Activated T-helper 2 cell treated with anti-CD3 and anti-CD28 coated beads, Interferon-gamma antibody, Interleukin-2, Interleukin-4, amounts not matched to agents 10 μg/mL and 5 μg/mL and 100 μg/mL, durations not matched to agents 14 hours and 24 hours and 36 hours (primary cell): Measurements from ENCODE around the gene ECHDC3. TPM values are rescaled to one million over a fixed set of nuclear protein-coding genes. Genes with fewer than 3 reads are reported as not detected.
A peak's percentile ranks its signal among the peaks of the same experiment; 100 is the strongest.

Experiments used
- DNase-seq: peaks from one replicate; pipeline ENCODE4 v3.0.0; 2021; ENCODE audit warnings: low spot score
- H3K27ac Mint-ChIP-seq: one replicate; pipeline ENCODE4 v1.8.0; 2021; ENCODE audit warnings: mixed read lengths
- H3K27me3 Mint-ChIP-seq: one replicate; pipeline ENCODE4 v1.8.0; 2021; ENCODE audit warnings: low read depth, mixed read lengths
- H3K36me3 Mint-ChIP-seq: one replicate; pipeline ENCODE4 v1.8.0; 2021; ENCODE audit warnings: low read depth, mixed read lengths
- H3K4me1 Mint-ChIP-seq: one replicate; pipeline ENCODE4 v1.8.0; 2021; ENCODE audit warnings: low read depth, mixed read lengths
- H3K4me3 Mint-ChIP-seq: one replicate; pipeline ENCODE4 v1.8.0; 2021; ENCODE audit warnings: low read depth, mild to moderate bottlenecking, moderate library complexity, mixed read lengths
- H3K9me3 Mint-ChIP-seq: one replicate; pipeline ENCODE4 v1.8.0; 2021; ENCODE audit warnings: mixed read lengths
- intact Hi-C: fragments of 100-400 bp; cut with micrococcal nuclease; formaldehyde crosslinking; loops from one replicate; pipeline ENCODE4 v1.15.1; 2023
- total RNA-seq: library from RNA; stranded (reverse); gene quantifications from 2 replicates; pipeline ENCODE4 v1.2.3, GENCODE V29; 2022

Gene ECHDC3
- total RNA-seq, 1 donor from 2014 or later: not detected

- no peak for DNase-seq
- Mint-ChIP-seq H3K36me3 (no peaks in the 10 kb centered on the region), H3K27ac (no peak overlapping the region), H3K4me1 (no peaks in the 10 kb centered on the region), H3K4me3 (no peak overlapping the region), H3K27me3 (peaks cover 32% of the 10 kb centered on the region), H3K9me3 (no peaks in the 10 kb centered on the region)
- intact Hi-C loops: no loop called here
Observed at GRCh38 chr10:11743461-11744338, 1.5 kb downstream of the ECHDC3 start.

GRCh38 chr10:11745045-11745444 lies 2.9 kb downstream of the ECHDC3 start:
- Mint-ChIP-seq H3K27me3 (peaks cover 28% of the 10 kb centered on the region), H3K9me3 (no peaks in the 10 kb centered on the region), H3K4me3 (no peak overlapping the region), H3K36me3 (no peaks in the 10 kb centered on the region), H3K4me1 (no peaks in the 10 kb centered on the region), H3K27ac (no peak overlapping the region)
- intact Hi-C loops: no loop called here
- DNase-seq: no peak

- Mint-ChIP-seq H3K27me3 (peaks cover 31% of the 10 kb centered on the region), H3K9me3 (no peaks in the 10 kb centered on the region), H3K27ac (no peak overlapping the region), H3K36me3 (no peaks in the 10 kb centered on the region), H3K4me1 (no peaks in the 10 kb centered on the region), H3K4me3 (no peak overlapping the region)
- DNase-seq: no peak
- intact Hi-C loops: no loop called here
Observed at GRCh38 chr10:11746883-11747539, 4.8 kb downstream of the ECHDC3 start.

- no peak for DNase-seq
- intact Hi-C loops: no loop called here
- Mint-ChIP-seq H3K4me3 (no peak overlapping the region), H3K9me3 (no peaks in the 10 kb centered on the region), H3K27me3 (peaks cover 26% of the 10 kb centered on the region), H3K4me1 (no peaks in the 10 kb centered on the region), H3K27ac (no peak overlapping the region), H3K36me3 (no peaks in the 10 kb centered on the region)
Observed at GRCh38 chr10:11748866-11749265, 6.7 kb downstream of the ECHDC3 start.

- DNase-seq: no peak
- H3K36me3 Mint-ChIP-seq: no peaks in the 10 kb centered on the region
- H3K27ac Mint-ChIP-seq: no peak overlapping the region
- peaks cover 14% of the 10 kb centered on the region for H3K27me3 Mint-ChIP-seq
- H3K4me1 Mint-ChIP-seq: no peaks in the 10 kb centered on the region
- intact Hi-C loops: loop anchor here (10.0 kb wide), 1 partner anchor 146 kb away; no protein-coding TSS in a partner anchor
- H3K4me3 Mint-ChIP-seq: no peak overlapping the region
- H3K9me3 Mint-ChIP-seq: no peaks in the 10 kb centered on the region
Observed at GRCh38 chr10:11750420-11750819, 8.2 kb downstream of the ECHDC3 start.

- peaks cover 13% of the 10 kb centered on the region for H3K27me3 Mint-ChIP-seq
- intact Hi-C loops: loop anchor here (10.0 kb wide), 1 partner anchor 149 kb away; no protein-coding TSS in a partner anchor
Observed at GRCh38 chr10:11754173-11754572, 12.0 kb downstream of the ECHDC3 start.

GRCh38 chr10:11754620-11755019 lies 12.4 kb downstream of the ECHDC3 start:
- DNase-seq: no peak
- peaks cover 1% of the 10 kb centered on the region for H3K4me1 Mint-ChIP-seq
- peaks cover 13% of the 10 kb centered on the region for H3K27me3 Mint-ChIP-seq
- no peak overlapping the region for H3K4me3 Mint-ChIP-seq
- H3K27ac Mint-ChIP-seq: no peak overlapping the region
- intact Hi-C loops: loop anchor here (10.0 kb wide), 1 partner anchor 150 kb away; no protein-coding TSS in a partner anchor
- H3K9me3 Mint-ChIP-seq: no peaks in the 10 kb centered on the region
- H3K36me3 Mint-ChIP-seq: no peaks in the 10 kb centered on the region

More at GRCh38 chr10:11754173-11754572, 12.0 kb downstream of the ECHDC3 start:
- no peak overlapping the region for H3K4me3 Mint-ChIP-seq
- no peak overlapping the region for H3K27ac Mint-ChIP-seq
- H3K4me1 Mint-ChIP-seq: peaks cover 1% of the 10 kb centered on the region
- no peak for DNase-seq
- no peaks in the 10 kb centered on the region for H3K36me3 Mint-ChIP-seq
- H3K9me3 Mint-ChIP-seq: no peaks in the 10 kb centered on the region

- Mint-ChIP-seq H3K4me1 (peaks cover 1% of the 10 kb centered on the region), H3K27me3 (peaks cover 13% of the 10 kb centered on the region), H3K4me3 (no peak overlapping the region), H3K9me3 (no peaks in the 10 kb centered on the region), H3K27ac (no peak overlapping the region), H3K36me3 (no peaks in the 10 kb centered on the region)
- no peak for DNase-seq
- intact Hi-C loops: loop anchor here (10.0 kb wide), 1 partner anchor 151 kb away; no protein-coding TSS in a partner anchor
Observed at GRCh38 chr10:11755512-11756263, 13.5 kb downstream of the ECHDC3 start.

- Mint-ChIP-seq H3K27me3 (peaks cover 7% of the 10 kb centered on the region), H3K4me1 (peaks cover 1% of the 10 kb centered on the region), H3K4me3 (no peak overlapping the region), H3K36me3 (no peaks in the 10 kb centered on the region), H3K27ac (no peak overlapping the region), H3K9me3 (no peaks in the 10 kb centered on the region)
- no peak for DNase-seq
- intact Hi-C loops: loop anchor here (10.0 kb wide), 1 partner anchor 152 kb away; no protein-coding TSS in a partner anchor
Observed at GRCh38 chr10:11756766-11757315, 14.7 kb downstream of the ECHDC3 start.

GRCh38 chr10:11757454-11757820 lies 15.3 kb downstream of the ECHDC3 start:
- intact Hi-C loops: loop anchor here (10.0 kb wide), 1 partner anchor 153 kb away; no protein-coding TSS in a partner anchor
- H3K36me3 Mint-ChIP-seq: no peaks in the 10 kb centered on the region
- DNase-seq: no peak
- H3K27me3 Mint-ChIP-seq: peaks cover 7% of the 10 kb centered on the region
- H3K27ac Mint-ChIP-seq: no peak overlapping the region
- H3K4me3 Mint-ChIP-seq: no peak overlapping the region
- H3K9me3 Mint-ChIP-seq: no peaks in the 10 kb centered on the region
- H3K4me1 Mint-ChIP-seq: peaks cover 1% of the 10 kb centered on the region

GRCh38 chr10:11757821-11758463 lies 15.8 kb downstream of the ECHDC3 start:
- no peaks in the 10 kb centered on the region for H3K36me3 Mint-ChIP-seq
- H3K4me3 Mint-ChIP-seq: no peak overlapping the region
- no peak overlapping the region for H3K27ac Mint-ChIP-seq
- H3K9me3 Mint-ChIP-seq: no peaks in the 10 kb centered on the region
- H3K27me3 Mint-ChIP-seq: peaks cover 7% of the 10 kb centered on the region
- H3K4me1 Mint-ChIP-seq: peaks cover 1% of the 10 kb centered on the region
- intact Hi-C loops: loop anchor here (1.0 to 10.0 kb wide), 2 partner anchors 153 to 243 kb away; no protein-coding TSS in a partner anchor
- peak; percentile 70 for DNase-seq
